GM23248 (cell line): Measurements from ENCODE around the gene COL11A1. TPM values are rescaled to one million over a fixed set of nuclear protein-coding genes. Genes with fewer than 3 reads are reported as not detected.
"Not testable (repeated sequence)": the region's sequence is repeated elsewhere in the genome, so short reads cannot be mapped to it uniquely, and the experiment has no call there.

Experiments
- DNase-seq: peaks from one replicate; pipeline ENCODE4 v3.0.0-alpha.2; 2015
- H2AFZ ChIP-seq: fragments of 200-600 bp; sonication (generic); 2 replicates; pipeline ENCODE4 v1.6.1; 2016; ENCODE audit warnings: antibody characterized with exemption
- H3F3A ChIP-seq: fragments of 200-600 bp; sonication (generic); 2 replicates; pipeline ENCODE4 v1.6.1; 2016; ENCODE audit warnings: mild to moderate bottlenecking, antibody characterized with exemption, mixed run types; ENCODE audit not compliant: insufficient read depth
- H3K27ac ChIP-seq: fragments of 200-600 bp; sonication (generic); 2 replicates; pipeline ENCODE4 v1.5.1; 2016; ENCODE audit warnings: mild to moderate bottlenecking
- H3K27me3 ChIP-seq: fragments of 200-600 bp; sonication (generic); replicated peaks from 2 replicates; pipeline ENCODE4 v1.6.1; 2016; ENCODE audit warnings: mild to moderate bottlenecking; ENCODE audit not compliant: insufficient read depth
- H3K36me3 ChIP-seq: fragments of 200-600 bp; sonication (generic); 2 replicates; pipeline ENCODE4 v1.6.1; 2016; ENCODE audit warnings: low read depth, mild to moderate bottlenecking
- H3K4me1 ChIP-seq: fragments of 200-600 bp; sonication (generic); 2 replicates; pipeline ENCODE4 v1.6.1; 2016; ENCODE audit warnings: mild to moderate bottlenecking; ENCODE audit not compliant: insufficient read depth
- H3K4me2 ChIP-seq: fragments of 200-600 bp; sonication (generic); one replicate; pipeline ENCODE4 v1.6.1; 2016; ENCODE audit warnings: mild to moderate bottlenecking; ENCODE audit not compliant: unreplicated experiment
- H3K4me3 ChIP-seq: fragments of 200-600 bp; sonication (generic); 2 replicates; pipeline ENCODE4 v1.5.1; 2016; ENCODE audit warnings: mild to moderate bottlenecking
- H3K79me2 ChIP-seq: fragments of 200-600 bp; sonication (generic); 2 replicates; pipeline ENCODE4 v1.6.1; 2016; ENCODE audit warnings: mild to moderate bottlenecking; ENCODE audit not compliant: insufficient read depth
- H3K9ac ChIP-seq: fragments of 200-600 bp; sonication (generic); 2 replicates; pipeline ENCODE4 v1.6.1; 2016; ENCODE audit warnings: mild to moderate bottlenecking
- H3K9me2 ChIP-seq: fragments of 200-600 bp; sonication (generic); 2 replicates; pipeline ENCODE4 v1.6.1; 2016; ENCODE audit warnings: mixed run types, mild to moderate bottlenecking, moderate library complexity; ENCODE audit not compliant: insufficient read depth
- H3K9me3 ChIP-seq: fragments of 200-600 bp; sonication (generic); one replicate; pipeline ENCODE4 v1.6.1; 2017; ENCODE audit warnings: low read depth
- H4K20me1 ChIP-seq: fragments of 200-600 bp; sonication (generic); 2 replicates; pipeline ENCODE4 v1.6.0; 2016; ENCODE audit not compliant: insufficient read depth
- EZH2 ChIP-seq: fragments of 200-600 bp; sonication (generic); IDR thresholded peaks from 2 replicates; pipeline ENCODE4 v1.6.1; 2018; ENCODE audit warnings: antibody characterized with exemption, mild to moderate bottlenecking; ENCODE audit not compliant: insufficient read depth, poor library complexity, severe bottlenecking
- EZH2phosphoT487 ChIP-seq: fragments of 200-600 bp; sonication (generic); IDR thresholded peaks from 2 replicates; pipeline ENCODE4 v1.6.1; 2018; ENCODE audit warnings: antibody characterized with exemption, moderate library complexity, mild to moderate bottlenecking, low read depth; ENCODE audit not compliant: insufficient read depth
- WGBS, 2 experiments: methylation state at CpG; one replicate each; pipeline ENCODE4 v1.1.6; 2015 to 2017; ENCODE audit warnings: low lambda C conversion rate in 2 of 2, low coverage in 1 of 2; ENCODE audit errors: missing lambda C conversion rate in 2 of 2; 5-methylcytosine and 5-hydroxymethylcytosine counted together
- in situ Hi-C: fragments of 300-500 bp; cut with MboI; formaldehyde crosslinking; loops from 2 replicates; pipeline ENCODE4 v1.15.0; 2020
- polyA plus RNA-seq: library from polyadenylated mRNA; unstranded; fragments of >200 nt; fragmentation: Nextera tagmentation; extraction: Ambion mirVana; gene quantifications from 2 replicates; pipeline ENCODE4 v1.2.1, GENCODE V29; 2016
- total RNA-seq: library from RNA; depleted of rRNA; stranded (reverse); fragments of >200 nt; shearing (Covaris generic); gene quantifications from 2 replicates; pipeline ENCODE4 v1.2.3, GENCODE V29; 2014

The COL11A1 gene
- total and polyA plus RNA-seq, 2 experiments from 2014 or later: 7.1 to 10.2 TPM

- Histone ChIP-seq H3K27me3 (no peaks in the 10 kb centered on the region), H2AFZ (no peak overlapping the region), H3K36me3 (no peaks in the 10 kb centered on the region), H3K4me3 (no peak overlapping the region), H3K9ac (no peak overlapping the region), H3K27ac (no peak overlapping the region), H3K4me2 (no peak overlapping the region), H3K9me2 (no peaks in the 10 kb centered on the region), H3K79me2 (no peaks in the 10 kb centered on the region), H3K9me3 (no peaks in the 10 kb centered on the region), H3F3A (no peaks in the 10 kb centered on the region), H4K20me1 (no peaks in the 10 kb centered on the region), H3K4me1 (no peaks in the 10 kb centered on the region)
- in situ Hi-C loops: no loop called here
- no peak for DNase-seq
- no peak for TF ChIP-seq EZH2phosphoT487
- no peak for TF ChIP-seq EZH2
Measured at GRCh38 chr1:102941366-102941947, 166.9 kb downstream of the COL11A1 start.

GRCh38 chr1:102937401-102937800 is 170.9 kb downstream of the COL11A1 start:
- H4K20me1 ChIP-seq: no peaks in the 10 kb centered on the region
- no peaks in the 10 kb centered on the region for H3K79me2 ChIP-seq
- TF ChIP-seq EZH2 (no peak), EZH2phosphoT487 (no peak)
- H3K36me3 ChIP-seq: no peaks in the 10 kb centered on the region
- no peak for DNase-seq
- H3K4me3 ChIP-seq: no peak overlapping the region
- no peak overlapping the region for H2AFZ ChIP-seq
- H3K4me2 ChIP-seq: no peak overlapping the region
- no peaks in the 10 kb centered on the region for H3K9me2 ChIP-seq
- no peak overlapping the region for H3K9ac ChIP-seq
- H3K27ac ChIP-seq: no peak overlapping the region
- no peaks in the 10 kb centered on the region for H3F3A ChIP-seq
- WGBS, 2 experiments: 33 to 36% methylated on average over 3 of the region's 3 CpGs
- no peaks in the 10 kb centered on the region for H3K9me3 ChIP-seq
- H3K4me1 ChIP-seq: no peaks in the 10 kb centered on the region
- in situ Hi-C loops: no loop called here
- no peaks in the 10 kb centered on the region for H3K27me3 ChIP-seq

GRCh38 chr1:102933362-102933761 is 175.0 kb downstream of the COL11A1 start:
- H3K4me1 ChIP-seq, H3K27me3 ChIP-seq, H3K27ac ChIP-seq, H3K36me3 ChIP-seq, H4K20me1 ChIP-seq, H3K4me2 ChIP-seq, H3F3A ChIP-seq, H2AFZ ChIP-seq, in situ Hi-C loops, DNase-seq, H3K9ac ChIP-seq, H3K4me3 ChIP-seq, H3K79me2 ChIP-seq, H3K9me3 ChIP-seq, H3K9me2 ChIP-seq: not testable (repeated sequence)
- WGBS, 2 experiments: 40 to 44% methylated on average over 1 to 8 of the region's 9 CpGs

GRCh38 chr1:102919659-102920058 is 188.7 kb downstream of the COL11A1 start:
- H3K9me3 ChIP-seq: no peaks in the 10 kb centered on the region
- peak; percentile 63 for DNase-seq
- no peaks in the 10 kb centered on the region for H3K27me3 ChIP-seq
- H3K4me3 ChIP-seq: no peak overlapping the region
- H3K4me1 ChIP-seq: 0 out of 2 replicates have a peak, but pooled peaks cover 9% of the 10 kb centered on the region
- H4K20me1 ChIP-seq: no peaks in the 10 kb centered on the region
- H3K4me2 ChIP-seq: no peak overlapping the region
- in situ Hi-C loops: no loop called here
- no peaks in the 10 kb centered on the region; the same call in 1 of the 2 replicates for H3F3A ChIP-seq
- H3K9me2 ChIP-seq: no peaks in the 10 kb centered on the region
- no peak overlapping the region for H3K9ac ChIP-seq
- WGBS, 2 experiments: 0% methylated on average over 1 of the region's 1 CpG
- TF ChIP-seq EZH2 (no peak), EZH2phosphoT487 (no peak)
- no peak overlapping the region for H3K27ac ChIP-seq
- no peaks in the 10 kb centered on the region for H3K36me3 ChIP-seq
- H2AFZ ChIP-seq: no peak overlapping the region
- H3K79me2 ChIP-seq: no peaks in the 10 kb centered on the region

GRCh38 chr1:102901996-102902395 is 206.3 kb downstream of the COL11A1 start:
- no peak overlapping the region for H2AFZ ChIP-seq
- H4K20me1 ChIP-seq: no peaks in the 10 kb centered on the region
- H3K27me3 ChIP-seq: no peaks in the 10 kb centered on the region
- H3K9me2 ChIP-seq: no peaks in the 10 kb centered on the region
- H3F3A ChIP-seq: 0 out of 2 replicates have a peak, but pooled peaks cover 3% of the 10 kb centered on the region
- TF ChIP-seq EZH2phosphoT487 (no peak), EZH2 (no peak)
- no peak overlapping the region for H3K4me2 ChIP-seq
- 80 to 93% methylated on average over 1 of the region's 1 CpG for WGBS, 2 experiments
- H3K4me3 ChIP-seq: no peak overlapping the region
- peak; percentile 44 for DNase-seq
- in situ Hi-C loops: no loop called here
- peaks cover under 1% of the 10 kb centered on the region for H3K9me3 ChIP-seq
- H3K27ac ChIP-seq: no peak overlapping the region
- peaks cover 8% of the 10 kb centered on the region for H3K4me1 ChIP-seq
- no peaks in the 10 kb centered on the region for H3K79me2 ChIP-seq
- H3K9ac ChIP-seq: no peak overlapping the region
- H3K36me3 ChIP-seq: no peaks in the 10 kb centered on the region
